DND-41 (cell line): ENCODE data around the gene WWTR1.

Experiments
- EZH2 ChIP-seq: IDR thresholded peaks from 3 replicates; pipeline ENCODE4 v1.6.1; 2012; ENCODE audit warnings: borderline replicate concordance, low read depth, mild to moderate bottlenecking, moderate library complexity, low read length, inconsistent platforms; ENCODE audit not compliant: severe bottlenecking
- TF ChIP-seq, protein P1 (sequence below): IDR thresholded peaks from 2 replicates; pipeline ENCODE4 v1.5.1; 2012; ENCODE audit warnings: borderline replicate concordance, low read length, moderate library complexity, mild to moderate bottlenecking; ENCODE audit not compliant: poor library complexity, severe bottlenecking; ENCODE audit errors: extremely low read depth

GRCh38 chr3:149609595-149609994 lies 48.2 kb downstream of the WWTR1 start:
- TF ChIP-seq, protein P1, sequence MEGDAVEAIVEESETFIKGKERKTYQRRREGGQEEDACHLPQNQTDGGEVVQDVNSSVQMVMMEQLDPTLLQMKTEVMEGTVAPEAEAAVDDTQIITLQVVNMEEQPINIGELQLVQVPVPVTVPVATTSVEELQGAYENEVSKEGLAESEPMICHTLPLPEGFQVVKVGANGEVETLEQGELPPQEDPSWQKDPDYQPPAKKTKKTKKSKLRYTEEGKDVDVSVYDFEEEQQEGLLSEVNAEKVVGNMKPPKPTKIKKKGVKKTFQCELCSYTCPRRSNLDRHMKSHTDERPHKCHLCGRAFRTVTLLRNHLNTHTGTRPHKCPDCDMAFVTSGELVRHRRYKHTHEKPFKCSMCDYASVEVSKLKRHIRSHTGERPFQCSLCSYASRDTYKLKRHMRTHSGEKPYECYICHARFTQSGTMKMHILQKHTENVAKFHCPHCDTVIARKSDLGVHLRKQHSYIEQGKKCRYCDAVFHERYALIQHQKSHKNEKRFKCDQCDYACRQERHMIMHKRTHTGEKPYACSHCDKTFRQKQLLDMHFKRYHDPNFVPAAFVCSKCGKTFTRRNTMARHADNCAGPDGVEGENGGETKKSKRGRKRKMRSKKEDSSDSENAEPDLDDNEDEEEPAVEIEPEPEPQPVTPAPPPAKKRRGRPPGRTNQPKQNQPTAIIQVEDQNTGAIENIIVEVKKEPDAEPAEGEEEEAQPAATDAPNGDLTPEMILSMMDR: no peak
- TF ChIP-seq EZH2: no peak
